Stimulated activated naive CD4-positive, alpha-beta T cell (primary cell): Measurements from ENCODE around the gene CSMD2.
"Not testable (repeated sequence)": the region's sequence is repeated elsewhere in the genome, so short reads cannot be mapped to it uniquely, and the experiment has no call there.

Source experiments
- DNase-seq, 6 experiments: peaks; one replicate each; lab custom pipeline; 2025; lab: John Stamatoyannopoulos, UW

CSMD2 gene

DNA sequence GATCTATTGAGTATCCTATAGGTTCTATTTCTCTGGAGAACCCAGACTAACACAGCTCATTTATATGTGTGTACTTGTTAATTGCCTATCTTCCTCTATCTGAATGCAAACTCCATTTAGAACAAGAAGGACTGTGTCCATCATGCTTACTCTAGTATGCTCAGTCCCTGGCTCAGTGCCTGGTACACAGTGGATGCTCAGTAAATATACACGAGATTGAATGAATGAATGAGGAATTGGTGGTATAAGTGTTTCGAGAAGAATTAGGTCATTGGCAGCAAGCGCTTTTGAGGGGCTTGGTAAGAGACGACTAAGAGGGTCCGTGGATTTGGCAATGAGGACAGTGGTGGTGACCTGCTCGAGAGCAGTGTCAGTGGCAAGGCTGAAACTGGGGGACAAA lies 112.5 kb downstream of the CSMD2 start:
- DNase-seq: no peak

DNA sequence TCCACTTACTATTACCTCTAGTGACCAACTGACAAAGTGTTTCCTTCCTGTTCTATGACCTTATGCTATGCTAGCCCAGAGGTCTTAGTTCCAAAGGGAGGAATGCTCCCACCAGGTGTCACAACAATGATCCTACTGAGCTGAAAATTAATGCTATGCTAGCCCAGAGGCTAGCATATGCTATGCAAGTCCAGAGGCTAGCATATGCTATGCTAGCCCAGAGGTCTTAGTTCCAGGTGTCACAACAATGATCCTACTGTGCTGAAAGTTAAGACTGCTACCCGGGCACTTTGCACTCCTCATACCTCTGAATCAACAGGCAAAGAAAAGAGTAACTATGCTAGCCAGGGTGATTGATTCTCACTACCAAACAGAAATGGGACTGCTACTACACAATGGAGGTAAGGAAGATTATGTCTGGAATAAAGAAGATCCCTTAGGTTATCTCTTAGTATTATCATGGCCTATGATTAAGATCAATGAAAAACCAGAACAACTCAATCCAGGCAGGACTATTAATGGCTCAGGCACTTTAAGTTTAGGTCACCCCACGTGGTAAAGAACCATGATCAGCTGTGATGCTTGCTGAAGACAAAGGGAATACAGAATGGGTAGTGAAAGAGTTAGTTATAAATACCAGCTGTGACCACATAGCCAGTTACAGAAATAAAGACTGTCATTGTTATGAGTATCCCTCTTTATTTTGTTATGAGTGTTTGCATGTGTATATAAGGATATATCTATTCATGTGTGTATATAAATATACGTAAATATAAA lies 114.1 kb downstream of the CSMD2 start:
- no peak for DNase-seq

DNA sequence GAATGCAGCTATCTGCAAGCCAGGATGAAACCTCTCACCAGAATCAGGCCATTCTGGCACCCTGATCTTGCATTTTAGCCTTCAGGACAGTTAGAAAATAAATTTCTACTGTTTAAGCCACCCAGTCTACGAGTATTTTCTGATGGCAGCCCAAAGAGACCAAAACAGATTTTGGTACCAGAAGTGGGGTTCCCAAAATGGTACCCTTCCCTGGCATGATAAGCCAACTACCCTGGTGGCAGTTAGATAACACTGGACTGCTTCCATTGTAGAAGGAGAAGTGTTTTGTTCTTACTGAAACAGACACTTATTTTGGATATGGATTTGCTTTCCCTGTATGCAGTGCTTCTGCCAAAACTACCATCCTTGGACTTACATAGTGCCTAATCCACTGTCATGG lies 115.0 kb downstream of the CSMD2 start:
- DNase-seq: no peak

DNA sequence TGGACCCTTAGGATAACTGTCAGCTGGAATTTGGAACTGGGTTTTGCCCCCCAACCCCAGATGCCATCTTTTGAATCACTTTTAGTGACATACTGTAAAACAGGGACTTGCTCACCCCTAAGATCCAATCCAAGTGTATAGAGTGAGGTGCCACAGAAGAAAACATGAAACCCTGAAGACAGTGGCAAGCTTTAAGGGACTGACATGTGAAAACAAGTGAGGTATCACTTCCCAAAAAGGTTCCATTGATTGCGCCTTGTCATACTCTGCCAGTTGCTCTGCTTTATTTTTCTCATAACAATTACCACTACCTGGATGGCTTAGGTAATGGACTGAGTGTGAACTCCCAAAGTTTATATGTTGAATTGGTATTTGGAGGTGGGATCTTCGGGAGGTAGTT lies 115.6 kb downstream of the CSMD2 start:
- no peak for DNase-seq

DNA sequence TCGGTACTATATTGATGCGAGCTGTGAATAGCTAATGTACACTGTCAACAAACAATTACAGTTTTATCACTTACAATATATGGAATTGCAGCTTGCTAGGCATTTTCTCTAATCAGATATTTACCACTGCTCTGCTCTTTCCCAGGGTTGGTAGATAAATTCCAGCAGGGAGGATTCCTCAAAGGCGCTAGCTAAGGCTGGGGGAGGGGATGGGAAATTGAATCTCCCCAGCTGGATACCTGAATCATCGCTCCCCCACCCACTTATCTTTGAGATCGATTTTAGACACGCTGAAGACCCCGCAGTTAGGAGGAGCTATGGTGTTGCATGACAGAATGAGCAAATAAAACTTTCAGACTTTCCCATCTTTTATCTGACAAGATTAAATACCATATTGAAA lies 127.2 kb downstream of the CSMD2 start:
- DNase-seq: no peak

DNA sequence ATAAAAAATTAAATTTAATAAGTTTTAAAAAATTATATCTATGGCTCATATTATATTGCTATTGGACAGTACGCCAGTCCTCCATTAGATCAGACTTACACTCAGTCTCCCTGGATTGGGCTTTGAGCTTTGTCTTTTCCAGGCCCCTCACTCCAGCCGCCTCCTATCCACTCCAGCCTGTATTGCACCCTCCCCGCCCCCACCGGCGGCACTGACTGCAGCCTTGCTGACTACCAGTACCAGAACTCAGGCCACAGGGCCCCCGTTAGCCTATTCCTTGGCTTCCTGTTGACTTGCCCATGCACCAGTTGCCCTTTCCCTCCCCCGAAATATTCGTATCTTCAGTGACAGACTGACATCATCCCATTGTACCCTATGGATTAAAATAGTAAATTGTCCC lies 127.9 kb downstream of the CSMD2 start:
- no peak for DNase-seq

DNA sequence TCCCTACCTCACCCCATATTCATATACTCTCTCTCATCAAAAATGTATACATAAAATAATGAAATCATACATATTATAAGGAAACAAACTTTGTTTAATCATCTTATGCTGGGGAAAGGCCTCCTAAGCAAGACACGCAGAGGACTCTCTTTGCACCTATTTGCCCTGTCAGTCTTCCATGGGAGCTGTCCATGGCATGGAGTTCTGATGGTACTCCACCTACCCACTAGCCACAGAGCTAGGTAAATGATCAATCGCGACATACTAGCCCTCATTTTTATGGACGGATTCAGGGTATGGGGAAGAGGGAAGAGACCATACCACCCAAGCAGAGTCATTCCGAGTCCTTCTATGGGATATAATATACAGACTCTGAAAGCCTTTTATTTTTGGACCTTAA lies 131.0 kb downstream of the CSMD2 start:
- DNase-seq: no peak

DNA sequence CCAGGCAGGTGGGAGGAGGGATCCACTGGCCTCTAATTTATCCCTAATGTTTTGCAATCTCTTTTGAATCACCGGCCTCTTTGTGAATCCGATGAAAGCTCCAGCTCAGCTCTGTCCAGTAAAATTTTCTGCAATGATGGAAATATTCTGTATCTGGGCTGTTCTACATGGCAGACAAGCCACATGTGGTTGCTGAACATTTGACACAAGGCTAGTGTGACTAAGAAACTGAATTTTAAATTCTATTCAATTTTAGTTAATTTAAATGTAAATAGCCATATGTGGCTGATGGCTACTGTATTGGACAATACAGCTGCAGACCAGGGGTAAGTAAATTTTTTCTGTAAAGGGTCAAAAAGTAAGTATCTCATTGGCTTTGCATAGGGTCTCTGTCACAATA lies 135.1 kb downstream of the CSMD2 start:
- no peak for DNase-seq

DNA sequence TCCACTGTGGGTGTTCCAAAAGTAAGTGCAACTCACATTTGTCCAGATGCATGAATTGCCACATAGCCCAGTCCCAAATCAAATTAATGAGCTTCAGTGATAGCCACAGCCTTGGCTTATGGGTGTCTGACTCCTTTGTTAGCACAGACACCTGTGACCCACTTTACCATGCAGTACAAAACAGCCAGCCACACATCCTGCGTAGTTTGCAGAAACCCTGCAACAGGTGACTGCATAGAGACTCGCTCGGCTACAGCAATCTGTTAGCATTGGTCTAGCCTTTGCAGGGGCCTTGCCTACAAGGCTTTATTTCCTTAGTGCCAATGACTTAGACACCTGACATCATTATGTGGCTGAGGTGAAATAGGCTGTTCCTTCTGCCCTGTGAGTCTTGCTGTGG lies 135.5 kb downstream of the CSMD2 start:
- DNase-seq: no peak

DNA sequence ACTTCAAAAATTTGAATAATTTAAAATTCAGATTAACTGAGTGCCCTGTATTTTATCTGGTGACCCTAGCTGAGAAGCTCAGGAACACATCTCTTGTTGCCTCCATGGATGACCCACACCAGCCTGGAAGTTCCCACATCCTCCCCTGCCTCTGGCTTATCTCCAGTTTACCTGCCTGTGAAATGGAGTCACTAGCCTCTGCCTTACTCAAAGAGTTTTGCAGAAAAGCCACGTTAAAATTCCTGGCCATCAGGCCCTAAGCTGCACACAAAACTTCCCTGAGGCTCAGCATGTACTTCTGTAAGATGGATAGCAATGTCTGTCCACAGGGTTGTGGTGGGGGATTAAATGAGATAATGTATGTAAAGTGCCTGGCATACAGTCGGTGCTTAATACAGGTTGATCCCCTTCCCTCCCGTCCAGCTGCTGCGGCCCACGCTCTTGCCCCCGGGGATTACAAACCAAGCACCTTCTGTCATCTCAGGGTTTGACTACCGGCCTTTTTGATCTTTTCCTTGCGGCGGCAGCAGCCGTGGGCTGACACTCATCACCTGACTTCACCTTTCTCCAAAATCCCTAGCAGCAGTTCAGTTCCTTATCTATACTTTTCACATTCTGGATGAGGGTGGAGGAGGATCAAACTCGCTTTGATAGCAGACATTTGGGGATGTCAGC lies 136.5 kb downstream of the CSMD2 start:
- DNase-seq: no peak

DNA sequence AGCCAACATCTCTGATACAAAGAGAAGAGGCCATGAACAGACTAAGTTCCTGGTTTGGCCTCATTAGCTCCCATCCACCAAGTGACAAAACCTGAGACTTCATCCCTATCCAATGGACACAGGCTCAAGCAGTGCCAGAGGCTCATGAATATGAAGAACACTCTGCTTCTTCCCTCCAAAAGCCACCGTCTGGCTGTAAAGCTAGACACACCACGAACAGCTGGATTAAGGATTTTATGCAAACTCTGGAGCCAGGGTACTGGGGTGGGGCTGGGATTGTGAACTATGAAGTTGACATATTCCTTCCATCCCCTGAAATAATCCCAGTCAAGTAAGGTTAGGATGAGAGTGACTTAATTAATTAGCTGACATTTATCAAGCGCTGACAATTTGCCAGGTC lies 139.4 kb downstream of the CSMD2 start:
- no peak for DNase-seq

DNA sequence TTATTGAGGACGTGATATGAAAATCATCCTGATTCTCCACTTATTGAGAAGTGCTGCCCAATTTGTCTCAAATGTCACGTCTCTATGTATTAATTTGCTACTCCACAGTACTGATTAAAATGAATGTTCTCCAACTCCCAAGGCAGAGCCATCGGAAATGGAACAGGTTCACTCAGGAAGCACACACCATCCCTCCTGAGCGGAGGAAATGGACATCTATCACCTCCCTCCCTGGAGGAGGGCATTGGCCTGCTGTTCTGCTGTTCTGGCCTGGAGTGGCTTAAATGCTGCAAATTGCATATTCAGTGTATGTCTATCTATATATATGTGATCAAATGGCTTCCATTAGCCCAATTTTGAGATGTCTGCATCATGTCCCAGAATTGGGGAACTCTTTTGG lies 140.5 kb downstream of the CSMD2 start:
- DNase-seq: no peak

DNA sequence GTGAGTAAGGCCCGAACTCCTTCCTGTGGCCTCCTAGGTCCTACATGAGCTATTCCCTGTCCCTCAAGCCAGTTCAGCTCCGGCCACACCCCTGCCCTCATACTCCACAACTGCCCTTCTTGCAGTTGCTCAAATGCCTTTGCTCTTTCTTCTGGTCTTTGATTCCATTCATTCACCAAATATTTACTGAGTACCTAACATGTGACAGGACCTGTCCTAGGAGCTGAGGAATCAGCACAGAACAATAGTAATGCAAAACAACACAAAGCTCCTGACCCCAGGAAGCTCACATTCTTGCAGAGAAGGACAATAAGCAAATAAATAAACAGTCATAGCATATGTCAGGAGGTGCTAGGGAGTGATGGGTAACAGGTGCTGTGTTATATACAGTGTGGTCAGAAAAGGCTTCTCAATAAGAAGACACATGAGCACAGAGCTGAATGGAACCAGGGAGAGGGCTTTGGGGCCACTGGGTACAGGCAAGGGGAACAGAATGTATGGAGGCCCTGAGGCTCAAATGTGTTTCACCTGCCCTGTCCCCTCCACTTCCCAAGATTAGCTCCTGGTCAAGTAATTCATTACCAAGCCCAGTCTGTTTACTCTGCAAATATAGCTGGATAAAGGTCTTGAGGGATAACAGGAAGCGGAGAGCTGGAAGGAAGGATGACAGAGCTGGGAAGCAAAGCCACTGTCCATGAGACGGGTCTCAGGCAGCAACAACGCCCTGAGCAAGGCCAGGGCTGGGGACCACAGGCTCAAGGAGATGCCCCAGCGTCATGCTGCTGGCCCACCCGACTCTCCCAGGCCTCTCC lies 145.1 kb downstream of the CSMD2 start:
- no peak for DNase-seq

DNA sequence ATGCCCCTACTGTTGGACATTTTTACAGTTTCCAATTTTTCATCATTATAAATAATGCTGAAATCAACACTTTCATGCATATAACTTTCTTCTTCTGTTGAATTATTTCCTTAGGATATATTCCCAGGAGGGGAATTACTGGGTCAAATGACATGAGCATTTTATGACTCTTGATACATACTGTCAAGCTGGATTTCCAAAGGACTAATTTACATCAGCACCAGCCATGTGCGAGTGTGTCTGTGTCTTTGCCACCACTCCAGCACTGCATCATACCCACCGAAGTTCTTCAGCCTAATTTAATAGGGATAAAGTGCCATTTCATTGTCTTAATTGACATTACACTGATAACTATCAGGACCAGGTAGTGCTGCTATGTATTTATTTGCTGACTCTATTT lies 146.7 kb downstream of the CSMD2 start:
- DNase-seq: no peak

DNA sequence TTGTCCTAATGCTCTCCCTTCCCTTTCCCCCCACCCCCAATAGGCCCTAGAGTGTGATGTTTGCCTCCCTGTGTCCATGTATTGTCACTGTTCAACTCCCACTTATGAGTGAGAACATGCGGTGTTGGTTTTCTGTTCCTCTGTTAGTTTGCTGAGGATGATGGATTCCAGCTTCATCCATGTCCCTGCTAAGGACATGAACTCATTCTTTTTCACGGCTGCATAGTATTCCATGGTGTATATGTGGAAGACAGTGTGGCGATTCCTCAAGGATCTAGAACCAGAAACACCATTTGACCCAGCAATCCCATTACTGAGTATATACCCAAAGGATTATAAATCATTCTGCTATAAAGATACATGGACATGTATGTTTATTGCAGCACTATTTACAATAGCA lies 148.7 kb downstream of the CSMD2 start:
- DNase-seq: not testable (repeated sequence)

DNA sequence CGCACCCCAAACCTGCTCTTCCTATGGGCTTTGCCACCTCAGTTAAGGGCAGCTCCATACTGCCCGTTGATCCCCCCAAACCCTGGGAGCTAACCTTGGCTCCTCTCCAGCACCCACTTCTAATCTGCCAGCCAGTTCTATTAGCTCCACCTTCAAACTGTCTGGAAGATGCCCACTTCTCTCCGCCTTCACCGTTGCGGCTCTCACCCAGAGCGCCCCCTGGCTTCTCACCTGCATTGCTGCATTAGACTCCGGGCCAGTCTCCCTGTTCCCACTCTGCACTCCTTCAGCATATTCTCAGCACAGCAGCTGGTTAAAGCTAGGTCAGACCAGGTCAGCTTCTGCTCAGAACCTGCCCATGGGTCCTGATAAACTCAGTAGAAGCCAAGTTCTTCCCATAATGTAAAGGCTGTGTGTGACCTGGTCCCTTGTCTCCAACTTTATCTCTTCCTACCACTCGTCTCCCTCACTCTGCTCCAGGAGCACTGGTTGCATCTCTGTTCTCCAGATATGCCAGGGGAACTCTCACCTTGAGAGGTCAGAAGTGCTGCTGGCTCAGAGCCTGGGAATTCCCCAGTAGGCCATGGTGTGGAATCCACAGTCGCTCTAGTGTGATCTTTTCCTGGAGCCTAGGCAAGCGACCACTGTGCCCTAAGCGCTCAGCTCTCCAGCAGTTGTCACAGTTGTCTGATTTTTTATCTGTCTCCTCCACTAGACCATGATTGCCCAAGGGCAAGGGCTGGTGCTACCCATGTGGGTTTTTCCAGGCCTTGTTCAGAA lies 150.9 kb downstream of the CSMD2 start:
- DNase-seq: no peak

DNA sequence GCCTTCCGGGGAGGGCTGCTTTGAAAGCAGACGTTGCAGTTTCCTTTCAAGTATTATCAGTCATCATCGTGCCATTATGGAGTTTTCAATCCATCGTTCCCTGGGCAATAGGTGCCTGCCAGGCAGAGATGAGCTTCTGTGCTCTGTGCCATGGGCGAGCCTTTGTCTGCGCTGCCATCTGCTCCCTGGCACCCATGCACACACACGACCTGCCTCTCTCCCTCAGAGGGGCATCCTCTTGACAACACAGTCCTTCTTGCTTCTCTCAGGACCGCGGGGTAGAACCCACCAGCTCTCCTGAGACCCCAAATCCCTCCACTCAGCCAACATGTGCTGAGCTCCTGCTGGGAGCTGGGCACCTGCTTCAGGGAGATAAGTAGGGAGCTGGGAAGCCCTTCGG lies 151.9 kb downstream of the CSMD2 start:
- DNase-seq: no peak

DNA sequence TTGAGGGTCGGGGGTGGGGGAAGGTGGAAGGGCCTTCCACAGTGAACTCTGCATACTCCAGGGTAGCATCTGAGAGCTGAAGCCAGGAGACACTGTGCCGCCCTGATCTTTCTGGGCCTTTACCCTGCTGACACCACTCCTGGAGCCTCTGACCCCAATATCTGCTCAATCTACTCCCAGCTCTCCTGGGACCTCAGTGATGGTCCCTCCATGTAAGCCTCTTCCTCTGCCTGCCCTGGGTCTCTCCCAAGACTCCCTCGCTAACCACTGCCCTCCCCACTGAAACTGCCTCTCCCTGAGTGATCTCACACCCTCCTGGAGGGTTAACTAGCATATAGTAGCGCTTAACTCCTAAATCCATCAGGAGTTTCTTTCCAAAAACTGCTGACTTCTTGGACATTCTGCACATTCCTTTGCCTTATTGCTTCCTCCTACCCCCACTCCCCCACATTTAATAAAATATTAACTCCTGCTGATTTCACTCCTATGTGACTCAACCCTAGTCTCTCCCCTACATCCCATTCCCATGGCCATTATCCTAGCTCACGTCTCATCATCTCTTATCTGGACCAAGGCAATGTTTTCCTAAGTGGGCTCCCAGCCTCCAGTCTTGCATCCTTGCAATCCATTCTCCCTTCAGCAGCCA lies 155.6 kb downstream of the CSMD2 start:
- no peak for DNase-seq

DNA sequence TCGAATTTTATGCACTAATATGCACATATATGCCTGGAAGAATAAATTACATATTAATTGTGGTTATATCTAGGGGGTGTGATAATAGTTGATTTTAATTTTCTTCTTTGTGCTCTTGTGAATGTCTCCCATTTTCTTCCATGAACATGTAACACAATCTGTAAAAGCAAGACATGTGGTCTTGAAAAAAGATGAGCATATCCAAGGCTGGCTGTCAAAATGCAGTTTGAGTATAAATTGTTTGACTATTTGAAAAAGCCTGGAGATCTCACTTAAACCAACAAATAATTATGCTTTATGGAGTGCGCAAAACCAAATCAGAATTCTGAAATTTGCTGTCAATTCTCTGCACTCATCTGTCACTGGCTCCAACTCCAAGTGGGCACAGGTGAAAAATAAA lies 157.3 kb downstream of the CSMD2 start:
- no peak for DNase-seq

DNA sequence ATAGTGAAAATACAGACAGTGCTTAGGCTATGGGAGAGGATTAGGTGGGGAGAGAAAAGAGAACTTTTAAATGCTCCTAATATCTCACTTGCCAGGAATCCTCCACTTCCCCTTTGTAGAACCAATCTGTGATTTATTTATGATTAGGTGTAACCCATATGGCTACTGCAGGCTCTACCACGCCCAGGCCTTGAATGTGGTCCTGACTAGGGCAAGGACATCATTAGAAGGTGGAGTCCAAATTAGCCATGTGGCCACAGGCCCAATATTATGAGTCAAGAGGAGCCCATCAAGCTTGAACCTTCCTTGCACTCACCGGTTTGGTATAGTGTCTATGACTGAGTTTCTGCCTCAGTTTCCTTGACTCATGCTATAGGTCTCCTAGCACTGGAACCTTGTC lies 159.7 kb downstream of the CSMD2 start:
- no peak for DNase-seq

DNA sequence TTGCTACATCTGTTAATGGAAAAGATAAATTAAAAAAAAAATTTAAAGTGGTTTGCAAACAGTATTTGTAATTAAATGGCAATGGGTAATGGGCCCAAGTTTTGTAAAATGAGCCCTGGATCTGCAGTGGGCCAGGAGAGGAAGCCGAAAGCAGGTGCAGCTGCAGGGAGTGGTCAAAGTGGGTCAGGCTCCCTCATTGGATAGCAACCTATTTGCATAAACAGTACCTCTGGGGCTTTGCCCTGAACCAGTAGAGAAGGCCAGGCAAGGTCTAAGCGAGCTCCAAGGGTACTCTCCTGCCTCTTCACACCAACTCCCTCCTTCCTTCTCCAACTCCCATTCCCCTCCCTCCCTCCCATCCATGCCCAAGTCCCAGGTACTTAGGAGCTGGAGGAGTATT lies 162.2 kb downstream of the CSMD2 start:
- DNase-seq: no peak
